Right lobe of liver (tissue), 6 donors: Measurements from ENCODE around the gene GSTO1. TPM values are rescaled to one million over a fixed set of nuclear protein-coding genes. Genes with fewer than 3 reads are reported as not detected.

Source experiments
- ATAC-seq, 4 donors: fragments of 200-7000 bp; cut with Tn5 transposase; one replicate each; pipeline ENCODE4 v1.9.1; 2020; ENCODE audit warnings: mild to moderate bottlenecking in 4 of 4, moderate library complexity in 4 of 4
- DNase-seq, 3 donors: peaks; one replicate each; pipeline ENCODE4 v3.0.0-alpha.2; 2020
- H3K27ac ChIP-seq, 3 donors: fragments of 200-600 bp; one replicate each; pipeline ENCODE4 v1.8.0; 2022
- H3K27me3 ChIP-seq, 2 donors: fragments of 200-600 bp; one replicate each; pipeline ENCODE4 v1.8.0; 2022
- H3K36me3 ChIP-seq, 4 donors: fragments of 200-600 bp; sonication (generic) in 1 of 4; one replicate each; pipeline versions ENCODE4 v1.5.1 to v1.8.0; 2017 to 2022; ENCODE audit warnings: control low read depth in 1 of 4
- H3K4me1 ChIP-seq, 4 donors: fragments of 200-600 bp; sonication (generic) in 1 of 4; one replicate each; pipeline versions ENCODE4 v1.5.1 to v1.8.0; 2017 to 2022; ENCODE audit warnings: control low read depth in 1 of 4
- H3K4me3 ChIP-seq, 3 donors: fragments of 200-600 bp; one replicate each; pipeline ENCODE4 v1.8.0; 2022
- H3K9me3 ChIP-seq, 4 donors: fragments of 200-600 bp; sonication (generic) in 1 of 4; one replicate each; pipeline versions ENCODE4 v1.5.1 to v1.8.0; 2017 to 2022; ENCODE audit warnings: control low read depth in 1 of 4
- CTCF ChIP-seq, 4 donors: fragments of 200-600 bp in 3 of 4; fragments of 450-650 bp in 1 of 4; IDR thresholded peaks; one replicate each; pipeline versions ENCODE4 v1.5.1 to v1.8.0; 2016 to 2022; ENCODE audit warnings: antibody characterized with exemption in 4 of 4, mild to moderate bottlenecking in 2 of 4
- POLR2A ChIP-seq: fragments of 450-650 bp; IDR thresholded peaks from one replicate; pipeline ENCODE4 v1.6.1; 2017; ENCODE audit warnings: antibody characterized with exemption, mild to moderate bottlenecking
- WGBS: methylation state at CpG from one replicate; pipeline ENCODE4 v1.1.6; 2018; ENCODE audit warnings: low coverage, low lambda C conversion rate; ENCODE audit not compliant: insufficient coverage; ENCODE audit errors: missing lambda C conversion rate; 5-methylcytosine and 5-hydroxymethylcytosine counted together
- intact Hi-C, 2 donors: fragments of 100-400 bp; cut with DNase I; formaldehyde crosslinking; loops; one replicate each; pipeline versions ENCODE4 v1.11.2 to v1.14.1; 2022
- total RNA-seq, 6 experiments: library from RNA; depleted of rRNA in 2 of 6; stranded (reverse); fragments of >200 nt in 2 of 6; fragmentation: NEBNext Ultra II Directional in 3 of 6; extraction: Animal tissue kit (Norgen Biotek cat#: 25700) in 3 of 6; gene quantifications; one replicate each; pipeline versions ENCODE4 v1.1.0 to v1.2.4, GENCODE V29; 2016 to 2023
- donor health status: DM: no; HTN: yes; CAD: no.
- donor health status: DM: no; HTN: no; CAD: no.
- donor health status: DM: no; HTN: no; CAD: no.
- donor health status: DM: no; HTN: yes; CAD: no.
- donor health status: DM: no; HTN: yes; CAD: no.

GSTO1 gene
- total RNA-seq, 6 experiments from 2014 or later = 205 to 273 (median 240) TPM

GRCh38 chr10:104300002-104300735 is 45.5 kb downstream of the GSTO1 start:
- H3K27me3 ChIP-seq = no peaks in the 10 kb centered on the region
- ATAC-seq (peak; percentile 60 to 68 (median 64)), DNase-seq (peak in 1 of 3 donors; percentile 47)
- H3K9me3 ChIP-seq = no peaks in the 10 kb centered on the region
- H3K4me1 ChIP-seq = peaks cover 0 to 9% (median 0%) of the 10 kb centered on the region in 4 donors
- peak overlapping the region; percentile 63 to 83 (median 83) for H3K27ac ChIP-seq
- H3K36me3 ChIP-seq = no peaks in the 10 kb centered on the region
- 70% methylated on average over 6 of the region's 12 CpGs for WGBS
- TF ChIP-seq CTCF (IDR thresholded peaks at IDR 0.05) = no peak
- no peak for TF ChIP-seq POLR2A
- intact Hi-C loops = no loop called here
- no peak overlapping the region for H3K4me3 ChIP-seq

- no peaks in the 10 kb centered on the region for H3K36me3 ChIP-seq
- peaks cover 0 to 9% (median 0%) of the 10 kb centered on the region in 4 donors for H3K4me1 ChIP-seq
- TF ChIP-seq CTCF (IDR thresholded peaks at IDR 0.05) (no peak), POLR2A (no peak)
- ATAC-seq (peak; percentile 56 to 75 (median 58)), DNase-seq (peak in 1 of 3 donors; percentile 44)
- WGBS = 29% methylated on average over 5 of the region's 7 CpGs
- no peaks in the 10 kb centered on the region for H3K27me3 ChIP-seq
- intact Hi-C loops = no loop called here
- no peaks in the 10 kb centered on the region for H3K9me3 ChIP-seq
- H3K4me3 ChIP-seq = no peak overlapping the region
- peak overlapping the region; percentile 61 to 80 (median 63) for H3K27ac ChIP-seq
These were observed 46.1 kb downstream of the GSTO1 start for GRCh38 chr10:104300736-104301292.

- DNase-seq (no peak), ATAC-seq (no peak)
- intact Hi-C loops = no loop called here
- WGBS = 64% methylated on average over 1 of the region's 3 CpGs
- Histone ChIP-seq H3K27ac (no peak overlapping the region), H3K4me1 (peaks cover 0 to 9% (median 0%) of the 10 kb centered on the region in 4 donors), H3K4me3 (no peak overlapping the region), H3K36me3 (no peaks in the 10 kb centered on the region), H3K27me3 (no peaks in the 10 kb centered on the region), H3K9me3 (no peaks in the 10 kb centered on the region)
- no peak for TF ChIP-seq CTCF (IDR thresholded peaks at IDR 0.05)
These were observed 47.4 kb downstream of the GSTO1 start for GRCh38 chr10:104301907-104302690.

GRCh38 chr10:104303594-104304355 is 49.1 kb downstream of the GSTO1 start:
- intact Hi-C loops = no loop called here
- no peak overlapping the region for H3K27ac ChIP-seq
- ATAC-seq = no peak

More at GRCh38 chr10:104303594-104304355, 49.1 kb downstream of the GSTO1 start:
- no peak for TF ChIP-seq CTCF (IDR thresholded peaks at IDR 0.05)
- TF ChIP-seq POLR2A = no peak
- DNase-seq = no peak
- H3K4me3 ChIP-seq = no peak overlapping the region
- H3K36me3 ChIP-seq = no peaks in the 10 kb centered on the region
- whole genome bisulfite sequencing = 55% methylated on average over 2 of the region's 2 CpGs
- peaks cover 0 to 9% (median 0%) of the 10 kb centered on the region in 4 donors for H3K4me1 ChIP-seq
- H3K27me3 ChIP-seq = no peaks in the 10 kb centered on the region
- H3K9me3 ChIP-seq = no peaks in the 10 kb centered on the region
